Mononuclear cell (primary cell): ENCODE data around the gene ZNF134. TPM values are rescaled to one million over a fixed set of nuclear protein-coding genes. Genes with fewer than 3 reads are reported as not detected.

Experiments
- H3K27me3 ChIP-seq: 2 replicates; pipeline ENCODE4 v1.6.0; 2011; ENCODE audit warnings: low read length, control low read depth; ENCODE audit not compliant: insufficient read depth
- H3K4me1 ChIP-seq: 2 replicates; pipeline ENCODE4 v1.5.1; 2011; ENCODE audit warnings: mild to moderate bottlenecking, low read length, control low read depth; ENCODE audit not compliant: insufficient read depth
- H3K4me3 ChIP-seq: 2 replicates; pipeline ENCODE4 v1.5.1; 2011; ENCODE audit warnings: mild to moderate bottlenecking, low read length, moderate library complexity
- H3K9me3 ChIP-seq: 2 replicates; pipeline ENCODE4 v1.5.1; 2011; ENCODE audit warnings: low read depth, mild to moderate bottlenecking, control low read depth, low read length
- total RNA-seq: library from RNA; depleted of rRNA; stranded (reverse); fragments of >200 nt; gene quantifications from one replicate; pipeline ENCODE4 v1.2.3, GENCODE V29; 2012

Gene ZNF134
- total RNA-seq, 1 donor = 36.8 TPM

DNA sequence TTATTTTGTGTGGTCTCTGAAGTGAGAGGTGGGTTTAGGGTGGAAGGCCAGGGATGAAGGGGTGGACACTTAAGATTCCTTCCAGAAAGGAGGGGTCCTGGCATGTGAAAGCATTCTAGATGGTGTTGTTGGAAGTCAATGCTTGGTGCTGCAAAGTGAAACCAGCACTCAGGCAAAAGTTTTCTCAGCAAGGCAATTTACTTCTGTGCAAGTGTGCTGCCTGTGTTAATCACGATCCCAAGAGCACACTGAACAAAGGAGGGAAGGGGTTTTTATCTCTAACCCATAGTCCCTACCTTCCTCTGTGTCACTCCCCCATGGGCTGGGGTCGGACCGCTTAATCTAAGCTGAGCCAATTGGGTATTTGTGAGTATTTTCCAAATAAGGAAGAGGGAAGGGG, 1.3 kb downstream of the ZNF134 start:
- H3K4me1 ChIP-seq = peaks cover 14% of the 10 kb centered on the region
- peaks cover 54% of the 10 kb centered on the region for H3K9me3 ChIP-seq
- no peak overlapping the region for H3K4me3 ChIP-seq
- no peaks in the 10 kb centered on the region for H3K27me3 ChIP-seq

DNA sequence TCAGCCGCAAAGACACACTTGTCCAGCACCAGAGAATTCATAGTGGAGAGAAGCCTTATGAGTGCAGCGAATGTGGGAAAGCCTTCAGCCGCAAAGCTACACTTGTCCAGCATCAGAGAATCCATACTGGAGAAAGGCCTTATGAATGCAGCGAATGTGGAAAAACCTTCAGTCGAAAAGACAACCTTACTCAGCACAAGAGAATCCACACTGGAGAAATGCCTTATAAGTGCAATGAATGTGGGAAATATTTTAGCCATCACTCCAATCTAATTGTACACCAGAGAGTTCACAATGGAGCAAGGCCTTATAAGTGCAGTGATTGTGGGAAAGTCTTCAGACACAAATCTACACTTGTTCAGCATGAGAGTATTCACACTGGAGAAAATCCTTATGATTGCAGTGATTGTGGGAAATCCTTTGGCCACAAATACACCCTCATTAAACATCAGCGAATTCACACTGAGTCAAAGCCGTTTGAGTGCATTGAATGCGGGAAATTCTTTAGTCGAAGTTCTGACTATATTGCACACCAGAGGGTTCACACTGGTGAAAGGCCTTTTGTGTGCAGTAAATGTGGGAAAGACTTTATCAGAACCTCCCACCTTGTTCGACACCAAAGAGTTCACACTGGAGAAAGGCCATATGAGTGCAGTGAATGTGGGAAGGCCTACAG, 6.8 kb downstream of the ZNF134 start:
- Histone ChIP-seq H3K9me3 (peaks cover 100% of the 10 kb centered on the region), H3K4me3 (no peak overlapping the region)

DNA sequence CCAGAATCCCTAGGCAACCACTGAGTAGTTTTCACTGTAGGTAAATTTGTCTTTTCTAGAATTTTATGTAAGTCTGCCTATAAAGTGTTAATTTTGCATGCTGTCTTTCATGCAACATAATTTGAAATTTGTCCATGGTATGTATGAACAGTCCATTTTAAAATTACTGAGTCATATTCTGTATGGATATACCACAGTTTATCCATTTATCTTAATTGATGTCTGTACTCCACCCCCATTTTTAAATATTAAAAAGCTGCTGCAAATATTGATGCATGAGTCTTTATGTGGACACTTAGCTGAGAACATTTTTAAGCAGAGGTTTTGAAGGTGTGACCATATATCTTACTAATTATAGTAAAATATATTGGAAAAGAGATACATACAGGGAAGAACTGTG, 9.0 kb downstream of the ZNF134 start:
- Histone ChIP-seq H3K9me3 (peaks cover 91% of the 10 kb centered on the region), H3K27me3 (no peaks in the 10 kb centered on the region), H3K4me1 (no peaks in the 10 kb centered on the region), H3K4me3 (no peak overlapping the region)

More for the DNA sequence above, 6.8 kb downstream of the ZNF134 start:
- Histone ChIP-seq H3K4me1 (no peaks in the 10 kb centered on the region), H3K27me3 (no peaks in the 10 kb centered on the region)

DNA sequence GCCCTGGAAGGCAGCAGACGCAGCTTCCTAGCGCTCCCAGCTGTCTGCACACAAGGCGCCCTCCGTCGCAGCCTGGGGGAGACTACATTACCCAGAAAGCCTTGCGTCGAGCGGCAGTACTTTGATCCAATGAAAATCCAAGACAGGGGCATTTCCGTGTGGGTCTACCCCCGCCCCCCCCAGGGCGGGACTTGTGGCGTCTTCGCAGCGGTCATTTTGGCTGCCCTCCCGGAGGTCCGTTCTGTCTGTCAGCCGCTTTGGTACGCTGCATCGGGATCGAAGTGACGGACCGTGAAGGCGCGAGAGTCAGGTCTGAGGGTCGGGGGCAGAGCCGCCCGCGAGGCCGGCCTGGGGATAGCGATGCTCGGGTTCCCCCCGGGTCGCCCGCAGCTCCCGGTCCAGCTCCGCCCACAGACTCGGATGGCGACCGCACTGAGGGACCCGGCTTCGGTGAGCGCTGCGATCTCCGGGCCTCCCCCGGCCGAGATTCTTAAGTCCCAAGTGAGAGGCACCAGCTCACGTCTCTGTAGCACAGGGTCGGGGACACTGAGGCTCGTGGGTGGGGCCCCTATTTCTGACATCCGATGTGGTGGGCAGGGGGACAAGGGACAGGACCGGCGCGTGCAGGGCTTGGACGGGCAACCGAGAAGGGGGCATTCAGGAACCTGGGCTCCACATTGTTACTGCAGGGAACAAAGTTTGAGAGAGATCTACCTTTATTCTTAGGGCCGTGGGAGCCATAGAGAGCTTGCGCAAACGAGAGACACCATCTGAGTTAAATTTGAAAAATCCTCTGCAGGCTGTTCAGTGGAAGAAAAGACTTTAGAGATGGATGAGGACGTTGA, 19.2 kb downstream of the ZNF134 start, which contains the start of gene ZNF211:
Gene ZNF211, plus strand, starts transcription at position 182 of the 845 bp plus-strand sequence. Its CDS starts 179 bp downstream, at position 361.
- peak within 1 kb of the TSS; percentile 93 for H3K4me3 ChIP-seq
- H3K27me3 ChIP-seq = no peaks in the 10 kb centered on the region
- H3K4me1 ChIP-seq = peaks cover 20% of the 10 kb centered on the region
- H3K9me3 ChIP-seq = peaks cover 38% of the 10 kb centered on the region

DNA sequence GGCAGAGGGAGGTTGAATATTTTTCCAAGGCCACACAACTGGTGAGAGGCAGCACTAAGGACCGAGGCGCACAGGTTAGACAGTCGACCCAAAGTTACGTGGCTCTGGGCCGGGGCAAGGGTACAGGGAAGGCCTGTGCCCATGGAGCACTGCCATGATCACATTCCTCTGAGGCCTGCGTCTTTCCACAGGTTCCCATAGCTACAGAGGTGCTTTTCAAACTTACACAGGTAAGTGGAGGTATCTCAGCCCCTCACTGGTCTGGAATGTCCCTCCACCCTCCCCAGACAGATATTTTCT, 19.7 kb downstream of the ZNF134 start:
- Histone ChIP-seq H3K9me3 (peaks cover 38% of the 10 kb centered on the region), H3K4me1 (peaks cover 20% of the 10 kb centered on the region), H3K4me3 (peak overlapping the region; percentile 93), H3K27me3 (no peaks in the 10 kb centered on the region)

DNA sequence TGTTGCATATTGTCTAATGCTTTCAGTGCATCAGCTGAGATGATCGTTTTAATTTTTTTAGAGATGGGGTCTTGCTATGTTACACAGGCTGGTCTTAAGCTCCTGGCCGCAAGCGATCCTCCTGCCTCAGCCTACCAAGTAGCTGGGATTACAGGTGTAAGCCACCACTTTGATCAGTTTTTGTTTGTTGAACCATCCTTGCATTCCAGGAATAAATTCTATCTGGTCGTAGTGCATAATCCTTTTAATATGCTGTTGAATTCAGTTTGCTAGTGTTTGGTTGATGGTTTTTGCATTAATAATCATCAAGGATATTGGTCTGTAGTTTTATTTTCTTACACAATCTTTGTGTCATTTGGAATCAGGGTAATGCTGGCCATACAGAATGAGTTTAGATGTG, 23.3 kb downstream of the ZNF134 start:
- H3K9me3 ChIP-seq = peaks cover 70% of the 10 kb centered on the region
- H3K4me3 ChIP-seq = no peak overlapping the region
- H3K27me3 ChIP-seq = no peaks in the 10 kb centered on the region
- H3K4me1 ChIP-seq = peaks cover 20% of the 10 kb centered on the region

DNA sequence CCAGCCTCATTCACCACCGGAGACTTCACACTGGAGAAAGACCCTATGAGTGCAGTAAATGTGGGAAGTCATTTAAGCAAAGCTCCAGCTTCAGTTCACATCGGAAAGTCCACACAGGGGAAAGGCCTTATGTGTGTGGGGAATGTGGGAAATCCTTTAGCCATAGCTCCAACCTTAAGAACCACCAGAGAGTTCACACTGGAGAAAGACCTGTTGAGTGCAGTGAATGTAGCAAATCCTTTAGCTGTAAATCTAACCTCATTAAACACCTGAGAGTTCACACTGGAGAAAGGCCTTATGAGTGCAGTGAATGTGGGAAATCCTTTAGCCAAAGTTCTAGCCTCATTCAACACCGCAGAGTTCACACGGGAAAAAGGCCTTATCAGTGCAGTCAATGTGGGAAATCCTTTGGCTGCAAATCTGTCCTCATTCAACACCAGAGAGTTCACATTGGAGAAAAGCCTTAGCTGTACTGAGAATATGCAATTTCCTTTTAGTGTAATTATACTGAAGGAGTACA, 27.7 kb downstream of the ZNF134 start:
- peaks cover 75% of the 10 kb centered on the region for H3K9me3 ChIP-seq
- no peak overlapping the region for H3K4me3 ChIP-seq
- no peaks in the 10 kb centered on the region for H3K4me1 ChIP-seq
- H3K27me3 ChIP-seq = no peaks in the 10 kb centered on the region

DNA sequence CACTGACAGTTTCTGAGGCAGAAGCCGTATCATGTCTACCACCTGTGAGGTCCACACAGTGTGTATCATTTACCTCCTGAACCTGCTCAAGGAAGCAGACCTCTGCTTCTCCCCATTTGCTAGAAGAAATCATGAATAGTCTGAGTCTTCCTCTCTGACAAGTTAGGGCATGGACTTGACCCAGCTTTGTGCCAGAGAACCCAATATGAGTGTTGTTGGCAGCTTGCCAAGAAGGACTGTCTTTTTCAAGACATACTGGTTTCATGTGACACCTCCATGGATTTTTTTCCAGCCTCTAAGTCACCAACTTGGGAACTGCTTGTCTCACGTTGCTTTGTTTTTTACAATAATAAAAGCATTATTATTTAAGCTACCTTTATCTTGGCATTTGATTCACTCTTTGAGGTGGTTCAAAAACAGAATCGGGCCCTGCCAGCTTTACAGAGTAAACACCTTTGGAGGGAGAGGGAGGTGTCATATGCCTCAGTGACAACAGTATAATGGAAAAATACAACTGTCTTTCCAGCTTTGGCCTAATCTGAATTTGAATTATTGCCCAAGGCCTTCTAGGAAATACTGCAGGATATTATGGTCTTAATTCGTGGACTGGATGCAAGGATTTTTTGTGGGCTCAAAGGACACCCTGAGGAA, 28.5 kb downstream of the ZNF134 start:
- Histone ChIP-seq H3K9me3 (peaks cover 68% of the 10 kb centered on the region), H3K4me1 (no peaks in the 10 kb centered on the region), H3K27me3 (no peaks in the 10 kb centered on the region), H3K4me3 (no peak overlapping the region)

DNA sequence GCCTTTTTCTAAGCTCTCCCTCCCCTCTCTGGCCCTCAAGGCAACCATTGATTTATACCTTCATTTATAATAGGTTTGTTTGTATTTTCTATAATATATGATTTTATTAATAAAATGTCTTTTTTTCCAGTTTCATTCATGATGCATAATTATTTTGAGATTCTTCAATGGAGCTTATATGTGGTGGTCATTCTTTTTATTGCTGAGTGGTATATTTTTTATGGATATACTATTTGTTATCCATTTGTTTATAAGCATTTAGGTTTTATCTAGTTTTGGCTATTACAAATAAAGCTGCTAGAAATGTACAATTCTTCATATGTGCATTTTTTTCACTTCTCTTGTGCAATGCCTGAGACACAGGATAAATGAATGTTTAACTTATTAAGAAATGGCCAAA, 29.7 kb downstream of the ZNF134 start:
- H3K27me3 ChIP-seq = no peaks in the 10 kb centered on the region
- H3K4me3 ChIP-seq = no peak overlapping the region
- no peaks in the 10 kb centered on the region for H3K4me1 ChIP-seq
- H3K9me3 ChIP-seq = peaks cover 56% of the 10 kb centered on the region

DNA sequence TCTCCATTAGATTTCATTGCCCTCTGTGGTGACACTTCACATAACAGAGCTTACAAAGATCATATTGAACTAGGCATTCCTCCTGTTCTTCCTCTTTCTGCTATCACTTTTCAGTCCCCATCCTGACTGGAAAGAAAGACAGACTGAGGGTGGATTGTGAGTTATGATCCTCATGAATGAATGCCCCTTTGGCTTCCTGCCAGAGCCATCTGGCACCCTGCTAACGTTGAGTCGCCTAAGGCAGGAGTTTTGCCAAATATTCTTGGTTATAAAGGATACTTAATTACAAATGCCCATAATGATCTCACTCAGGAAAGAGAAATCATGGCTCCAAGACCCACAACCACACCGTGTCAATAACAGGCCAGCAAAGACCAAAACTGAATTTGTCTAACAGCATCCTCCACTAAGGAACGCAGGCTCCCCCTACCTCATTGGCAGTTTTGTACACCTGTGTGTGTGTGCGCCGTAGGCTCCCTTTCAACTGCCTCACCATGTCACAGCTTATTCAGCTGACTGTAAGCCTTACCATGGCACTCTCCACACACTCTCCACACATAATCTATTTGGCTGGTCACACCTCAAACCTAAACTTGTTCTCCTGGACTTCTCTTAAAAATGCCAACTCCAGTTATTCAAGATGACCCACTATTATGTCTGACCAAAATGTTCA, 34.4 kb downstream of the ZNF134 start:
- Histone ChIP-seq H3K4me3 (no peak overlapping the region), H3K9me3 (peaks cover 9% of the 10 kb centered on the region)

DNA sequence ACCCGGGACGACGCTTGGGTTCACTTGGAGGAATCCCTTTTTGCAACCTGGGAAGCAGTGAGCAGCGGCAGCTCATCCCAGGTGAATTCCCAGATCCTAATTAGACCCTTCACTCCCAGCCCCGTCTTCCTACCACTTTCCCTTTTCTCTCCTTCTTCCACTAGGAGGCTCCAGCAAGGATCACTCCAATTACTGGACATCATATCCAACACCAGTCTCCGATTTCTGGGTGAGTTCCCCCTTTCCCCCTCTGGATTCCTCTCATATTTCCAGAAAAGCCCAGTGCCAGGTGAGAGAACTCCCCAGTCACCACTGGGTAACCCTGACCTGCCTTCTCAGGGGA, 37.6 kb downstream of the ZNF134 start:
- Histone ChIP-seq H3K27me3 (no peaks in the 10 kb centered on the region), H3K4me1 (no peaks in the 10 kb centered on the region), H3K4me3 (no peak overlapping the region), H3K9me3 (no peaks in the 10 kb centered on the region)

More for the DNA sequence above, 34.4 kb downstream of the ZNF134 start:
- no peaks in the 10 kb centered on the region for H3K4me1 ChIP-seq
- no peaks in the 10 kb centered on the region for H3K27me3 ChIP-seq

DNA sequence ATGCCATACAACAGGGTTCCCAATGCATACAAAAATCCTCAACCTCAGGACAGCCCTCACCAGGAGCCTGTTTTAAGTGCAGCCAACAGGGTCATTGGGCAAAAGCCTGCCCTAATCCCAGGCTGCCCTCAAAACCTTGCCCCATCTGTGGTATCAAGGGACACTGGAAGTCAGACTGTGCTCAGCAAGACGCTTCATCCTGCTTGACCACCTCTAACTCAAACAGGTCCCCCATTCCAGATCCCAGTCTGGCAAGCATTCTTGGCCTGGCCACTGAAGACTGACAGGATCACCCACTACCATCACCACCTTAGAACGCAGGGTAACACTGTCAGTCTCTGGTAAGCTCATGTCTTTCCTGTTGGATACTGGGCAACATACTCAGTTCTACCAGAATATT, 39.6 kb downstream of the ZNF134 start:
- H3K4me1 ChIP-seq = no peaks in the 10 kb centered on the region
- no peaks in the 10 kb centered on the region for H3K9me3 ChIP-seq
- H3K4me3 ChIP-seq = no peak overlapping the region
- no peaks in the 10 kb centered on the region for H3K27me3 ChIP-seq

DNA sequence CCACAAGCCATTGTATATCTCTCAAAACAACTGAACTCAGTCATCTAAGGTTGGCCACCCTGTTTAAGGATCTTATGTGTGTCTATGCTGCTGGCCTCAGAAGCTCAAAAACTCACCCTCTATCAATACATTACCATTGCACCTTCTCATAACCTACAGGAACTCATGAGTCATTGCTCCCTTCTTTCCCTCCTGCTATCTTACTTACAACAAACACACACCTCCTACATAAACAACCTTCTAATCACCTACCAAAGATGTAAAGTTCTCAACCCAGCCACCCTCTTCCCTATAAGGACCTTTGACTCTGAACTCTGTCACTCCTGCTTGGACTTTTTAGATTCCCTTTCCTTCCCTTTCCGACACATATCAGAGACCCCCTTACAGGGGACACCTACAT, 41.4 kb downstream of the ZNF134 start:
- H3K4me1 ChIP-seq = no peaks in the 10 kb centered on the region
- H3K4me3 ChIP-seq = no peak overlapping the region
- H3K9me3 ChIP-seq = no peaks in the 10 kb centered on the region
- H3K27me3 ChIP-seq = no peaks in the 10 kb centered on the region

DNA sequence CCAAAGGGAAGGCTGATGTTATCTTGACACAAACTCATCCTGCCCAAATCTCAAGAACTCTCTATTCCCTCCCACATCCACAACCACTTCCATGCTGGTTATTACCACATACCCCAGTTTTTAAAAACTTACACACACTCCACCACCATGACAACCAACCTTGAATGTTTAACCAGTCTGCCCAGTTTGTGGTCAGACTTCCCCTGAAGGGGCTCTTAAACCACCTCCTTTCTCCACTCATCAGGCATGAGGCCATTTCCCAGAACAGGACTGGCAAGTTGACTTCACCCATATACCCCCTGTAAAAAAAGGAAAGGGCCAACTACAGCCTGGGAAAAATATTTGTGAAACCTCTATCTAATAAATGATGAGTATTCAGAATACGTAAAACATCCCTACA, 42.3 kb downstream of the ZNF134 start:
- Histone ChIP-seq H3K9me3 (no peaks in the 10 kb centered on the region), H3K4me1 (no peaks in the 10 kb centered on the region), H3K27me3 (peaks cover 5% of the 10 kb centered on the region), H3K4me3 (no peak overlapping the region)
